WTC11 (cell line): ENCODE measurements around the gene AIG1. TPM values are rescaled to one million over a fixed set of nuclear protein-coding genes. Genes with fewer than 3 reads are reported as not detected.

ENCODE experiments used
- ATAC-seq: fragments of 200-7000 bp; cut with Tn5 transposase; 2 replicates; pipeline ENCODE4 v1.10.0; 2021; ENCODE audit warnings: mild to moderate bottlenecking, moderate library complexity
- CTCF ChIA-PET: fragments of 300-600 bp; sonication (Branson Sonifier 250); formaldehyde crosslinking; loops from one replicate; lab custom pipeline; 2021; ENCODE audit warnings: antibody characterized with exemption; lab: Charles Lee
- POLR2A ChIA-PET: fragments of 350-600 bp; sonication (Branson Sonifier 250); formaldehyde crosslinking; loops from one replicate; lab custom pipeline; 2021; ENCODE audit warnings: antibody characterized with exemption; lab: Charles Lee
- DNase-seq: peaks from one replicate; pipeline ENCODE4 v3.0.0; 2021; ENCODE audit warnings: low spot score
- H3K27ac Mint-ChIP-seq: 2 replicates; pipeline ENCODE4 v1.8.0; 2021; ENCODE audit warnings: mixed read lengths
- H3K27me3 Mint-ChIP-seq: 2 replicates; pipeline ENCODE4 v1.8.0; 2021; ENCODE audit warnings: low read depth, mild to moderate bottlenecking, moderate library complexity, mixed read lengths
- H3K36me3 Mint-ChIP-seq: 2 replicates; pipeline ENCODE4 v1.8.0; 2021; ENCODE audit warnings: mixed read lengths
- H3K4me1 Mint-ChIP-seq: 2 replicates; pipeline ENCODE4 v1.8.0; 2022; ENCODE audit warnings: mixed read lengths
- H3K4me3 Mint-ChIP-seq: 2 replicates; pipeline ENCODE4 v1.8.0; 2021; ENCODE audit warnings: mild to moderate bottlenecking, moderate library complexity, mixed read lengths
- H3K9me3 Mint-ChIP-seq: 2 replicates; pipeline ENCODE4 v1.8.0; 2021; ENCODE audit warnings: mixed read lengths
- CDX4 ChIP-seq: fragments of 250-450 bp; sonication (Bioruptor Pico); IDR thresholded peaks from 2 replicates; pipeline ENCODE4 v1.9.0; 2021; ENCODE audit warnings: moderate library complexity, mild to moderate bottlenecking, inconsistent platforms, borderline replicate concordance
- E2F1 ChIP-seq: sonication (generic); formaldehyde crosslinking; IDR thresholded peaks from 2 replicates; pipeline ENCODE4 v1.8.0; 2022; ENCODE audit warnings: mild to moderate bottlenecking, missing genetic modification reagents
- ELF4 ChIP-seq: sonication (generic); formaldehyde crosslinking; IDR thresholded peaks from 2 replicates; pipeline ENCODE4 v1.8.1; 2022; ENCODE audit warnings: low read depth, mild to moderate bottlenecking, moderate library complexity, missing genetic modification reagents
- ESRRA ChIP-seq: sonication (generic); formaldehyde crosslinking; IDR thresholded peaks from 2 replicates; pipeline ENCODE4 v1.8.1; 2022; ENCODE audit warnings: mild to moderate bottlenecking, missing genetic modification reagents, borderline replicate concordance
- FOXJ3 ChIP-seq: sonication (generic); formaldehyde crosslinking; IDR thresholded peaks from 2 replicates; pipeline ENCODE4 v1.9.0; 2021; ENCODE audit warnings: missing genetic modification reagents, mild to moderate bottlenecking, borderline replicate concordance
- JUN ChIP-seq: sonication (generic); formaldehyde crosslinking; IDR thresholded peaks from 2 replicates; pipeline ENCODE4 v1.8.0; 2023; ENCODE audit warnings: mild to moderate bottlenecking, missing genetic modification reagents
- NR2C2 ChIP-seq: sonication (generic); formaldehyde crosslinking; IDR thresholded peaks from 2 replicates; pipeline ENCODE4 v1.8.0; 2022; ENCODE audit warnings: mild to moderate bottlenecking, missing genetic modification reagents
- NR3C1 ChIP-seq: sonication (generic); formaldehyde crosslinking; conservative IDR thresholded peaks from 2 replicates; pipeline ENCODE4 v1.8.1; 2023; ENCODE audit warnings: low read depth, mild to moderate bottlenecking, missing genetic modification reagents
- RORB ChIP-seq: fragments of 250-450 bp; sonication (Bioruptor Pico); IDR thresholded peaks from 2 replicates; pipeline ENCODE4 v1.9.0; 2021; ENCODE audit warnings: mild to moderate bottlenecking
- STAT6 ChIP-seq: sonication (generic); formaldehyde crosslinking; conservative IDR thresholded peaks from 2 replicates; pipeline ENCODE4 v1.8.1; 2023; ENCODE audit warnings: mild to moderate bottlenecking, low read depth, missing genetic modification reagents, moderate library complexity
- TEAD1 ChIP-seq: sonication (generic); formaldehyde crosslinking; IDR thresholded peaks from 2 replicates; pipeline ENCODE4 v1.8.0; 2022; ENCODE audit warnings: mild to moderate bottlenecking, missing genetic modification reagents
- ZBTB43 ChIP-seq: sonication (generic); formaldehyde crosslinking; IDR thresholded peaks from 2 replicates; pipeline ENCODE4 v1.8.1; 2023; ENCODE audit warnings: mild to moderate bottlenecking, missing genetic modification reagents
- ZNF121 ChIP-seq: sonication (generic); formaldehyde crosslinking; IDR thresholded peaks from 2 replicates; pipeline ENCODE4 v1.8.0; 2023; ENCODE audit warnings: missing genetic modification reagents
- ZNF317 ChIP-seq: sonication (generic); formaldehyde crosslinking; IDR thresholded peaks from 2 replicates; pipeline ENCODE4 v1.8.1; 2023; ENCODE audit warnings: low read depth, mild to moderate bottlenecking, moderate library complexity, missing genetic modification reagents, borderline replicate concordance
- ZNF671 ChIP-seq: fragments of 250-450 bp; sonication (Bioruptor Pico); IDR thresholded peaks from 2 replicates; pipeline ENCODE4 v1.8.0; 2021; ENCODE audit warnings: mild to moderate bottlenecking
- total RNA-seq: library from RNA; stranded (reverse); gene quantifications from 3 replicates; pipeline ENCODE4 v1.2.3, GENCODE V29; 2021
- TF ChIP-seq, protein P1 (sequence below): fragments of 250-450 bp; sonication (Bioruptor Pico); IDR thresholded peaks from 2 replicates; pipeline ENCODE4 v1.9.0; 2021; ENCODE audit warnings: mild to moderate bottlenecking, borderline replicate concordance
- TF ChIP-seq, protein P2 (sequence below): sonication (generic); formaldehyde crosslinking; IDR thresholded peaks from 2 replicates; pipeline ENCODE4 v1.8.1; 2022; ENCODE audit warnings: missing genetic modification reagents, borderline replicate concordance
- TF ChIP-seq, protein P3 (sequence below): sonication (generic); formaldehyde crosslinking; IDR thresholded peaks from 2 replicates; pipeline ENCODE4 v1.8.1; 2022; ENCODE audit warnings: low read depth, missing genetic modification reagents, borderline replicate concordance

Gene AIG1
- total RNA-seq, 1 experiment from 2014 or later: 38.8 TPM

DNA sequence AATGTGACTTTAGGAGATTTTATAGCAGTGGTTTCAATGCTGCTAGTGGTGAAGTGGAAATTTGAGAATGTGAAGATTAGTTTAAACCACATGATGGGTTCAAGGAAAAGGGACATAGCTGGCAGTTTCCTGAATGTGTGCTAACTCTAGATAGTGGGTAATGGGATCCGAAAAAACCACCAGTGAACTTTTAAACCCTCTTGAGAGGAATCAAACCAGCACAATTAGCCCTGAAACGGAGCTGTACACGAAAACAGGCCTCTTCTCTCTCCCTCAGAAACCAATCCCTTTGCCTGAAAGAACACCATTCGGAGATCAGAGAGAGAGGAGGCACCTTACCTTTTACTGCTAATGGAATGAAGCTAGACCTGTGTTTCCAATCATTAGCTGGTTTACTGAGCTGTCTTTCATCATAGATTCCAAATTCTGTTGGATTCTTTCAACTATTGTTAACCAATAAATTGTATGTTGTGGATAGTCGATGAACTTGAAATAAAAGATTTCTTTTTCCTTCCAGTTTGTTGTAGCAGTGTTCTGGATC, 103.9 kb downstream of the AIG1 start:
- ChIA-PET CTCF (interaction anchor here (1.0 kb wide), 1 partner anchor 12 kb away, joined by 3 read pairs; no protein-coding TSS in a partner anchor), POLR2A (no interaction called here)
- no peaks in the 10 kb centered on the region for H3K9me3 Mint-ChIP-seq
- H3K27ac Mint-ChIP-seq: no peak overlapping the region
- no peaks in the 10 kb centered on the region for H3K36me3 Mint-ChIP-seq
- TF ChIP-seq ZNF121: no peak
- TF ChIP-seq, protein P1, sequence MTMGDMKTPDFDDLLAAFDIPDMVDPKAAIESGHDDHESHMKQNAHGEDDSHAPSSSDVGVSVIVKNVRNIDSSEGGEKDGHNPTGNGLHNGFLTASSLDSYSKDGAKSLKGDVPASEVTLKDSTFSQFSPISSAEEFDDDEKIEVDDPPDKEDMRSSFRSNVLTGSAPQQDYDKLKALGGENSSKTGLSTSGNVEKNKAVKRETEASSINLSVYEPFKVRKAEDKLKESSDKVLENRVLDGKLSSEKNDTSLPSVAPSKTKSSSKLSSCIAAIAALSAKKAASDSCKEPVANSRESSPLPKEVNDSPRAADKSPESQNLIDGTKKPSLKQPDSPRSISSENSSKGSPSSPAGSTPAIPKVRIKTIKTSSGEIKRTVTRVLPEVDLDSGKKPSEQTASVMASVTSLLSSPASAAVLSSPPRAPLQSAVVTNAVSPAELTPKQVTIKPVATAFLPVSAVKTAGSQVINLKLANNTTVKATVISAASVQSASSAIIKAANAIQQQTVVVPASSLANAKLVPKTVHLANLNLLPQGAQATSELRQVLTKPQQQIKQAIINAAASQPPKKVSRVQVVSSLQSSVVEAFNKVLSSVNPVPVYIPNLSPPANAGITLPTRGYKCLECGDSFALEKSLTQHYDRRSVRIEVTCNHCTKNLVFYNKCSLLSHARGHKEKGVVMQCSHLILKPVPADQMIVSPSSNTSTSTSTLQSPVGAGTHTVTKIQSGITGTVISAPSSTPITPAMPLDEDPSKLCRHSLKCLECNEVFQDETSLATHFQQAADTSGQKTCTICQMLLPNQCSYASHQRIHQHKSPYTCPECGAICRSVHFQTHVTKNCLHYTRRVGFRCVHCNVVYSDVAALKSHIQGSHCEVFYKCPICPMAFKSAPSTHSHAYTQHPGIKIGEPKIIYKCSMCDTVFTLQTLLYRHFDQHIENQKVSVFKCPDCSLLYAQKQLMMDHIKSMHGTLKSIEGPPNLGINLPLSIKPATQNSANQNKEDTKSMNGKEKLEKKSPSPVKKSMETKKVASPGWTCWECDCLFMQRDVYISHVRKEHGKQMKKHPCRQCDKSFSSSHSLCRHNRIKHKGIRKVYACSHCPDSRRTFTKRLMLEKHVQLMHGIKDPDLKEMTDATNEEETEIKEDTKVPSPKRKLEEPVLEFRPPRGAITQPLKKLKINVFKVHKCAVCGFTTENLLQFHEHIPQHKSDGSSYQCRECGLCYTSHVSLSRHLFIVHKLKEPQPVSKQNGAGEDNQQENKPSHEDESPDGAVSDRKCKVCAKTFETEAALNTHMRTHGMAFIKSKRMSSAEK (CRISPR knock-in tag): no peak
- TF ChIP-seq ESRRA (CRISPR knock-in tag): no peak
- TF ChIP-seq, protein P2, sequence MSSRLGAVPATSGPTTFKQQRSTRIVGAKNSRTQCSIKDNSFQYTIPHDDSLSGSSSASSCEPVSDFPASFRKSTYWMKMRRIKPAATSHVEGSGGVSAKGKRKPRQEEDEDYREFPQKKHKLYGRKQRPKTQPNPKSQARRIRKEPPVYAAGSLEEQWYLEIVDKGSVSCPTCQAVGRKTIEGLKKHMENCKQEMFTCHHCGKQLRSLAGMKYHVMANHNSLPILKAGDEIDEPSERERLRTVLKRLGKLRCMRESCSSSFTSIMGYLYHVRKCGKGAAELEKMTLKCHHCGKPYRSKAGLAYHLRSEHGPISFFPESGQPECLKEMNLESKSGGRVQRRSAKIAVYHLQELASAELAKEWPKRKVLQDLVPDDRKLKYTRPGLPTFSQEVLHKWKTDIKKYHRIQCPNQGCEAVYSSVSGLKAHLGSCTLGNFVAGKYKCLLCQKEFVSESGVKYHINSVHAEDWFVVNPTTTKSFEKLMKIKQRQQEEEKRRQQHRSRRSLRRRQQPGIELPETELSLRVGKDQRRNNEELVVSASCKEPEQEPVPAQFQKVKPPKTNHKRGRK (CRISPR knock-in tag): no peak
- no peak for TF ChIP-seq JUN (CRISPR knock-in tag)
- no peak for TF ChIP-seq NR2C2 (CRISPR knock-in tag)
- TF ChIP-seq CDX4 (CRISPR knock-in tag): no peak
- no peak for DNase-seq
- no peak for ATAC-seq
- H3K4me1 Mint-ChIP-seq: peaks cover 6% of the 10 kb centered on the region; the same call in 1 of the 2 replicates
- no peak overlapping the region for H3K4me3 Mint-ChIP-seq
- no peaks in the 10 kb centered on the region for H3K27me3 Mint-ChIP-seq

DNA sequence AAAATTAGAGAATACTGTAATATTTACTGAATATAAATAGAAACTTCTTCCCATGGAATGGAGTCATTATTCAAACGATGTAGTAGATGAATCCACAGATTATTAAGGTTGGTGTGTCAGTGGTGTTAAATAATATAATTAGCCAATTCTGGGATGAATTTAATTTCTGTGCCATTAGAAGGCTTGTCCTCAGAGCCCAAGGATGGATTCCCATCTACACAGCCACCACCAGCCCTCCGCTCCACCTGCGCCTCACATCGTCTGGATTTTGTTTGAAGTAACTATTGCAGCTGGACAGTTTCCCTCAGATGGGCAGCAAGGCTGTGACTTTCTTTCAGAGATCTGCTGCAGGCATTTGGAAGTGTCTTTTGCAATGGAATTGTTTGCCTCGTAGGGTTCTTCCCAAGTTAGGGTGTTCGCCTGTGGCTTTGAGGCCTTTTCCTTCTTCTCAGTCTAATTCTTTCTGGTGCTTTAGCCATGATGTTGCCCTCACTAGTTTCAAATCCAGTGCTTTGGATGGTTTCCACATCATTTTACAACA, 104.7 kb downstream of the AIG1 start:
- Mint-ChIP-seq H3K9me3 (no peaks in the 10 kb centered on the region), H3K27ac (no peak overlapping the region), H3K36me3 (no peaks in the 10 kb centered on the region), H3K4me1 (peaks cover 6% of the 10 kb centered on the region; the same call in 1 of the 2 replicates), H3K4me3 (no peak overlapping the region), H3K27me3 (no peaks in the 10 kb centered on the region)
- ChIA-PET POLR2A (no interaction called here), CTCF (no interaction called here)
- ATAC-seq (no peak), DNase-seq (no peak)
- no peak for TF ChIP-seq FOXJ3 (CRISPR knock-in tag)
- TF ChIP-seq ZBTB43 (CRISPR knock-in tag): no peak
- TF ChIP-seq, protein P2 (CRISPR knock-in tag): no peak
- TF ChIP-seq NR3C1 (CRISPR knock-in tag): no peak
- TF ChIP-seq ZNF317: no peak
- TF ChIP-seq E2F1 (CRISPR knock-in tag): no peak
- TF ChIP-seq TEAD1 (CRISPR knock-in tag): no peak
- TF ChIP-seq NR2C2 (CRISPR knock-in tag): no peak
- no peak for TF ChIP-seq ZNF671 (CRISPR knock-in tag)
- TF ChIP-seq STAT6: no peak
- TF ChIP-seq, protein P3, sequence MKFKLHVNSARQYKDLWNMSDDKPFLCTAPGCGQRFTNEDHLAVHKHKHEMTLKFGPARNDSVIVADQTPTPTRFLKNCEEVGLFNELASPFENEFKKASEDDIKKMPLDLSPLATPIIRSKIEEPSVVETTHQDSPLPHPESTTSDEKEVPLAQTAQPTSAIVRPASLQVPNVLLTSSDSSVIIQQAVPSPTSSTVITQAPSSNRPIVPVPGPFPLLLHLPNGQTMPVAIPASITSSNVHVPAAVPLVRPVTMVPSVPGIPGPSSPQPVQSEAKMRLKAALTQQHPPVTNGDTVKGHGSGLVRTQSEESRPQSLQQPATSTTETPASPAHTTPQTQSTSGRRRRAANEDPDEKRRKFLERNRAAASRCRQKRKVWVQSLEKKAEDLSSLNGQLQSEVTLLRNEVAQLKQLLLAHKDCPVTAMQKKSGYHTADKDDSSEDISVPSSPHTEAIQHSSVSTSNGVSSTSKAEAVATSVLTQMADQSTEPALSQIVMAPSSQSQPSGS (CRISPR knock-in tag): no peak
- TF ChIP-seq ELF4 (CRISPR knock-in tag): no peak
- no peak for TF ChIP-seq RORB (CRISPR knock-in tag)
